ENCODE data around the gene NUFIP2. TPM values are rescaled to one million over a fixed set of nuclear protein-coding genes. Genes with fewer than 3 reads are reported as not detected.

Gene NUFIP2
- total and polyA plus RNA-seq, 4 donors: 2.7 to 30.2 (median 14.5) TPM

GRCh38 chr17:29322363-29322762, 28.4 kb upstream of the NUFIP2 start:
- TF ChIP-seq TAF1 (conservative IDR thresholded peaks at IDR 0.05) (no peak), FOXA2 (IDR thresholded peaks at IDR 0.05) (no peak), NR2F2 (IDR thresholded peaks at IDR 0.05) (no peak), RAD21 (IDR thresholded peaks at IDR 0.05) (no peak), FOXA1 (IDR thresholded peaks at IDR 0.05) (no peak), ZBTB33 (IDR thresholded peaks at IDR 0.05) (no peak), REST (IDR thresholded peaks at IDR 0.05) (no peak), RXRA (IDR thresholded peaks at IDR 0.05) (no peak), GABPA (IDR thresholded peaks at IDR 0.05 in 1 of 2, conservative IDR thresholded peaks at IDR 0.05 in 1 of 2) (no peak), HNF4G (IDR thresholded peaks at IDR 0.05) (no peak)
- H3K9ac ChIP-seq (ENCODE audit: low read depth in 1 of 2, low read length in 2 of 2): no peak overlapping the region
- H3K36me3 ChIP-seq (ENCODE audit: control insufficient read depth in 4 of 4, insufficient read depth in 3 of 4, low read depth in 1 of 4, low read length in 3 of 4): no peaks in the 10 kb centered on the region
- no peaks in the 10 kb centered on the region for H3K4me1 ChIP-seq (ENCODE audit: control insufficient read depth in 4 of 4, insufficient read depth in 4 of 4, low read length in 3 of 4)
- no peaks in the 10 kb centered on the region for H3K27me3 ChIP-seq (ENCODE audit: control insufficient read depth in 4 of 4, insufficient read depth in 4 of 4, low read length in 3 of 4)
- 76% methylated on average over 2 of the region's 2 CpGs for WGBS
- no peak overlapping the region for H3K4me3 ChIP-seq (ENCODE audit: low read depth in 1 of 3, low read length in 3 of 3)
- no peaks in the 10 kb centered on the region for H3K9me3 ChIP-seq (ENCODE audit: control insufficient read depth in 4 of 4, low read length in 3 of 4)
- DNase-seq (ENCODE audit: low spot score): no peak
- no peak overlapping the region for H3K27ac ChIP-seq (ENCODE audit: low read depth in 1 of 2, low read length in 2 of 2)

GRCh38 chr17:29303386-29303785, 9.4 kb upstream of the NUFIP2 start:
- DNase-seq (ENCODE audit: low spot score): no peak
- Histone ChIP-seq H3K27me3 (ENCODE audit: control insufficient read depth in 4 of 4, insufficient read depth in 4 of 4, low read length in 3 of 4) (no peaks in the 10 kb centered on the region), H3K9me3 (ENCODE audit: control insufficient read depth in 4 of 4, low read length in 3 of 4) (no peaks in the 10 kb centered on the region), H3K4me1 (ENCODE audit: control insufficient read depth in 4 of 4, insufficient read depth in 4 of 4, low read length in 3 of 4) (no peaks in the 10 kb centered on the region), H3K4me3 (ENCODE audit: low read depth in 1 of 3, low read length in 3 of 3) (no peak overlapping the region), H3K27ac (ENCODE audit: low read depth in 1 of 2, low read length in 2 of 2) (no peak overlapping the region), H3K36me3 (ENCODE audit: control insufficient read depth in 4 of 4, insufficient read depth in 3 of 4, low read depth in 1 of 4, low read length in 3 of 4) (no peaks in the 10 kb centered on the region), H3K9ac (ENCODE audit: low read depth in 1 of 2, low read length in 2 of 2) (no peak overlapping the region)
- TF ChIP-seq GABPA (IDR thresholded peaks at IDR 0.05 in 1 of 2, conservative IDR thresholded peaks at IDR 0.05 in 1 of 2): no peak
- TF ChIP-seq RAD21 (IDR thresholded peaks at IDR 0.05): no peak
- no peak for TF ChIP-seq CTCF (IDR thresholded peaks at IDR 0.05; ENCODE audit: low read depth, low read length, missing input control)
- no peak for TF ChIP-seq TAF1 (conservative IDR thresholded peaks at IDR 0.05)
- no peak for TF ChIP-seq NR2F2 (IDR thresholded peaks at IDR 0.05)
- no peak for TF ChIP-seq YY1 (IDR thresholded peaks at IDR 0.05)
- TF ChIP-seq ZBTB33 (IDR thresholded peaks at IDR 0.05): no peak
- TF ChIP-seq FOXA1 (IDR thresholded peaks at IDR 0.05): no peak
- TF ChIP-seq HNF4G (IDR thresholded peaks at IDR 0.05): no peak
- 82% methylated on average over 3 of the region's 3 CpGs for WGBS
